GM21367 (cell line): Measurements from ENCODE around the gene SMYD3.
"Not testable (repeated sequence)": the region's sequence is repeated elsewhere in the genome, so short reads cannot be mapped to it uniquely, and the experiment has no call there.

ENCODE experiments used
- ATAC-seq: cut with Tn5 transposase; IDR thresholded peaks from one replicate; pipeline ENCODE4 v1.9.1; 2021; ENCODE audit not compliant: unreplicated experiment

The SMYD3 gene

GRCh38 chr1:245825128-245825901 is 681.8 kb downstream of the SMYD3 start:
- ATAC-seq: no peak

DNA sequence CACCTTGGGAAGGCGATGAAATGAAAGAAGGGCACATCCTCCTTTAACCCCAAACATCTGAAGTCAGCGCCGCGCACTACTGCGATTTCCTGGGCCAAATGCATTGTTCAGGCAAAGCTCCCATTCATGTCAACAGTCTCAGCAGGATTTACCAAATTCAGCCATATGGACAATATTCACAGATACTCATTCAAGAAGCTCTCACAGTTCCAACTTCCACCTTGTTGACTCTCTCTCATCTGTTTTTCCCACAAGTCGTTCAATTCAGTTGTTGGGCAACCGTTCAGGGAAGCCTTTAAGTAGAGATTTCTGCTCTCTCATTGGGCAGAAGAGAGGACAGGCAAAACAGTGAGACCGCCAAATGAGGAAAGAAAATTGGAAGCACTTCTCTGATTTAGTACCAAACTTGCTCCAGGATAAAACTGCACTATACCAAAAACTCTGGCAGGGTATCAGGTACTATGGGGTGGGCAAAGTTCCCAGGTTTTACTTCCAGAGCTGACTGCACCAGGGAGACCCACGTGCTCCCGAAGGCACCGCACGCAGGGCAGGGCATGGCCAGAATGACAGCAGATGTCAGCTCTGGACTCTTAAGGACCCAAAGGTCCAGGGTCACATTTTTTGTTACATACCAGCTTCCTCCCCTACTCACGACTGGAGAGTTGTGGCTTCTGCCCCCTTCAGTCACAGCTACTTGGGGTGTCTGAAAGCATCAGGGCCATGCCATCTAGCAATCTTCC is 683.5 kb downstream of the SMYD3 start:
- ATAC-seq: no peak

DNA sequence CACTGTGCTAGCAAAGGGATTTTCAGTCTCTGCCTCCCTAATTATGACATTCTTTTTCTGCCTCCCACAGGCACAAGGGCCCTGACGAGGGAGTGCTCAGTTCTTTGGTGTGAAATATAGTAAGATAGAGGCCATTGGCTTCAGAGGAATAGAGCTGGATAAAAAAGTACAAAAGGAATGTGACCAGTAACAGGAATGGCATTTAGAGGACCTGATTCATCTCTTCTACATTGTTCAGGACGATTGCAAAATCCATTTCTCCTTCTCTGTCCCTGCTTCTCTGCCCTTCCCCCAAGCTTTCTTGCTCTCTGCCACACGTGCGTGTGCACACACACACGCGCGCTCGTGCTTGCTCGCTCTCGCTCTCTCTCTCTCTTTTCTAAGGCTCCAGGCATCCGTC is 684.1 kb downstream of the SMYD3 start:
- ATAC-seq: no peak

- not testable (repeated sequence) for ATAC-seq
Measured at GRCh38 chr1:245818363-245818762, 688.7 kb downstream of the SMYD3 start.

- ATAC-seq: not testable (repeated sequence)
Measured at GRCh38 chr1:245816496-245816895, 690.6 kb downstream of the SMYD3 start.

DNA sequence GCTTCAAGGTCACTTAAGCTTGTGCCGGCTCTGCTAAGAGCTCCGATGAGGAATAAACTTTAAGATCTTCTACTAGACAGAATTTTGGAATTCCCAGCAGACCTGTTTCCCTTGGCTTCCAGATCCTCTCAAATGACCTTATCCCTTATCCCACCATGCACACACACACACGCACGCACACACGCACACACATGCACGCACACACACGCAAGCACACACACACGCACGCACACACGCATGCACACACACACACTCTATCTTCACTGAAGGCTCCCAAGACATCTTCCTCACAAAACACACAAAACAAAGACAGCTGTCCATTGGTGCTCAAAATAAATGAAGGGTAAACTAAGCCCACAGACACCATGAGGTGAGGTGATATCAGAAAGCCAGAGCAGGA is 692.4 kb downstream of the SMYD3 start:
- no peak for ATAC-seq

DNA sequence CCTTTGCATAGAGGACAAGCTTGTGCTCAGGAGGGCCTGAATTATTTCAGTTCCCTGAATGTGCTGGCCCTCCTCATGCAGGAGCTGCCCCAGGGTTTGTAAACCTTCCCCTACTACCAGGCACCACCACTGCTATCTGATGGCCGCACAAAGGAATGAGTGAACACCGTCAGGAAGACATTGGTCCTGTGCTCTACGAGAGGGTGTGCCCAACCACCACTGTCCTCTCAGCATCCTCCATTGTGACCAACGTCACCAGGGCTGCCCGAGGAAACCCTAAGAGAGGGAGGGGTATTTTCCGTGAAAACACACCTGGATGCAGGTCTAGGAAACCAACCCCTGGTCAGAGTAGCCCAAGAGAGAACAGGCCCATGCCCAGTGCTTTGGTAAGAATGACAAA is 694.8 kb downstream of the SMYD3 start:
- ATAC-seq: no peak

DNA sequence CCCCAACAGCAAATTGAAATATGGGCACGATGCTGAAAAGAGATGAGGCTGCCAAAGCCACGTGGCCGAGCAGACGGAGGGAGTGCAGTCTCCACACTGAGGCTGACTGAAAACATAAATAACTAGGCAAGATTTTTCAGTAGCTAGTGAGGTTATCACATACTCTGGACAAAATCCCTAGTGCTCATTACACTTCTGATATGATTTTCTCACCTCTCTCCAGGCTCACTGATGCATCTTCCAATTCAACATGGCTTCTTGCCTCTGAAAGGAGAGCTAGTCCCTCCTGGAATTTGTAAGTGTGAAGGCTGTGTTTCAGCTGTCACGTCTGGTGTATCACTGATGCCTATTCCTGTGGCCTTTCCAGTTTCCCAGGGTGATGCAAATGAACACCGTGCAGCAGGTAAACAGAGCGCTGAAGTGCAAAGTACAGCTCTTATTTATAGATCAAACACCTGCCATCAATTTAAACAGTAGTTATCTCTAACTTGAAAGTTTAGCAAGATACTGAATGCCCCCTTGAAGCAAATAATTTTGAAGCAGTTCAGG is 696.2 kb downstream of the SMYD3 start:
- no peak for ATAC-seq

- no peak for ATAC-seq
Measured at GRCh38 chr1:245810181-245810769, 696.8 kb downstream of the SMYD3 start.

DNA sequence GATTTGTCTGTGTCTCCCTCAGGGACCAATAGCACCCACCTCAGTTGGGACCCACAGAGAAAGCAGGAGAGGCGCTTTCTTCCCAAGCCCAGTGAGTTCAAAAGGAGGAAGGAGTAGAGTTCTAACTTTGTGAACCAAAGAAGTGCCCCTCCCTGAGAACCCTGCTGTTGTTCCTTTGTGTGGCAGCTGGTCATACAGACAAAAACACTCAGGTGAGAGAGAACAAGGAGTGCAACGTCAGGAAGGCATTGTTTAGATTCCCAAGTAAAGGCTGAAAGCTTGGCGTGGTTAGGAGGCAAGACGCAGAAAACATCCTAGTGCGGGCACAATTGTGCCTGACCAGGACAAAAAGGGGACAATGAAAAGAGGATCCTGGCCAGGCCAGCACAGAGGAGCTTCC is 697.7 kb downstream of the SMYD3 start:
- ATAC-seq: no peak

DNA sequence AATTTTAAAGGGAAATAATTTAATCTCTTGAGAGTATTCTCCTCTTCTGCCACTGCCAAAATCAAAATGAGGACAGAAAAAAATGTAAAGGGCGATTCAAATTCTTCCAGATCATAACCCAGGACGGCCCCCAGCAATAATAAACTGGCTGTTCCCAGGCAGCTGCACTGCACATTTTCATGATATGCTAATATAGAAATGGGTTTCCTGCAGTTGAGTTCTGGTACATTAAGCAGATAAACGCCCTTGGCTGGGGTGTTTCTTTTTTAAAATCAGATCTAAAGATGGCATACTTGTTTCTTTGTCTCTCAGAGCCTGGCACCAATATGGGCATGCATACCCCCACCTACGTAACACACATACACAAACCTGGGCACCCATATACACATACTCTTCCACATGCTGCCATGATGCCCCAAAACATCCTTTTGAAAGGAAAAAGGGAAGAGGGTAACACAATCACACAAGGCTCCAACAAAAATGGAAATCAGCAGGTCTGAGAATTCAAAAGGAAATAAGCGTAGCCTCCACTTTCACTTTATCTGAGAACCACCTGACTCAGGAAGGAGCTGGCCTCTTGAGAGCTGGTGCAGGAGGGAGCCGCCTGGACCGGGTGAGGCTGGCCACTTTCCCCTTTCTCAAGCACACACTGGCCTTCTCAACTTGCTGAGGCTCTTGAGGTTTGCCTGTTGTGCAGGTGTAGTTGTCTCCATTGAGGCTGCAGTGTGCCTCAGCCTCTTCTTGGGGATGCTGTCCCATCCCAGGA is 698.9 kb downstream of the SMYD3 start:
- peak; percentile 33 for ATAC-seq

DNA sequence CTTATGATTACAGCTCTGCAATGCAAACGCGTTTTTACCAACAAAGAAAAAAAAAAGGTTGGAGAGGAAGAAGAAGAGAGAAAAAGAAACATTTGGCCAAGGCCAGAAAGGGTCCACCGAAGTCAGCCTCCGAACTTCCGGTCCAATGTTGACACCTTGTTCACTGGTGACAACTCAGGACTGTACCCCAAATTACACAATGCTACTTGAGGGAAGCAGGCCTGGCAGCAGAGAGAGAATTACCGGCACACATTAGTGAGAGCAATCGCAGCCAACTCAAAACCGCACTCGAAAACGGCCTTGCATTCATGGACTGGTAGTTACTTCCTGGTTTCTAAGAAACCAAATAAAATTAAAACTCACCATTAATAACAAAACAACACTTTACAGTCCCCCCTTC is 699.8 kb downstream of the SMYD3 start:
- peak; percentile 84 for ATAC-seq

DNA sequence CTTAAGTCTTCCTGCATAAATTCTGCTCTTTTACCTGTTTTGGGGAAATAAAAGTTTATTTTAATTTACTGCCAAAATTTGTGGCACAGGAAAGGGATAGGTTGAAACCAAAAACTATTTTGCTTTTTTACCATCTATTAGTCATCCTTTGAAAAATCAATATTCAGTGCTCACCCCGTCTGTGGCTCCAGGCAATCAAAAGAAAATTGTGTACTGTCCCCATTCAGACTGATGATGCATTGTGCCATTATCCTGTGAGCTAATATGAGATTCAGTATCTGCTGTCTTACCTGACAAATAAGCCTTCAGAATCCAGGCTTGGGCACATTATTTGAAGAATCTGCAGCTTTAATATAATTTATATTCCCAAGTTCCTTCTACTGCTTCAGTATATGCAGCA is 701.5 kb downstream of the SMYD3 start:
- ATAC-seq: no peak

DNA sequence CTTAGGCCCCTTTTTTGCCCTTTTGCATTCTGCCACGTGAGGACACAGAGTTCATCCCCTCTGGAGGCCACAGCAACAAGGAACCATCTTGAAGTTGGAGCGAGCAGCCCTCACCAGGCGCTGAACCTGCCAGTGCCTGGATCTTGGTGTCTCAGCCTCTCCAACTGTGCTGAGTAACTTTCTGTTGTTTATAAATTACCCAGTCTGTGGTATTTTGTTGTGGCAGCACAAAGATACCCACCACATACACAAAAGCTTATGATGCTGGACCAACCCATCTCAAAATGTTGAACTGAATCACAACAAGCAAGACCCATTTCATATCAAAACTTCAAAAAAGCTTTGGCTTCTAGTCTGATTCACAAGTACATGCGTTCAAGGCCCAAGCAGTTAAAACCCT is 702.4 kb downstream of the SMYD3 start:
- ATAC-seq: no peak

- no peak for ATAC-seq
Measured at GRCh38 chr1:245803666-245804037, 703.4 kb downstream of the SMYD3 start.

- no peak for ATAC-seq
Measured at GRCh38 chr1:245802941-245803665, 704.0 kb downstream of the SMYD3 start.

DNA sequence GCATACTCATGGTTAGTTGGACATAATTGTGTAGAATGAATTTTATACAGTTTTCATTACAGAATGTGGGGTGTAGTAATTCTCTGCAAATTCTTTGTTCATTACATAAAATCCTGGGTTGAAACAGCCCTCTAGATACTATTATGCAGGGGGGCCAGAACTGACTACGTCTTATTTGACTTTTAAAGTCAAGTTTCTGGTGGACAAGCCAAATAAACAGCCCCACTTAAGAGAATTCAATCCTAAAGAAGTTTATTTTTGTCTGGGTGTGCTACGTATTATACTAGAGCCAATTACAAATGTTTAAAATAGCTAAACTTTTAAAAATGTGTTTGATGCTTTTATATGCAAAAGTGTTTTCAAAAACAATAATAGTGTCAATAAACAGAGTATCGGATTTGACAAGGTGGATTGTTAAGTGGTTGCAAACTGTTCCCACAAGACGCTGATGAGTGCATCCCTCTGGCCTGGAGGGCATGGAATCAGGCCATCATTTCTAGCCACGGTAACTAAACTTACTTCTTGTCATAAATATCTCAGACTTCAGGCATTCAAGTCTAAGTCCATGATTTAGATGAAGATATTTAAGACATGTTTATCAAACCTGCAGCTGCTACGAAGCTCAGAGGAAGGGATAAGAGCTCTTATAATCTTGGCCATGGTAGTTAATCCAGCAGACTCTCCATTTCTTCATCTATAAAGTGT is 706.0 kb downstream of the SMYD3 start:
- no peak for ATAC-seq

DNA sequence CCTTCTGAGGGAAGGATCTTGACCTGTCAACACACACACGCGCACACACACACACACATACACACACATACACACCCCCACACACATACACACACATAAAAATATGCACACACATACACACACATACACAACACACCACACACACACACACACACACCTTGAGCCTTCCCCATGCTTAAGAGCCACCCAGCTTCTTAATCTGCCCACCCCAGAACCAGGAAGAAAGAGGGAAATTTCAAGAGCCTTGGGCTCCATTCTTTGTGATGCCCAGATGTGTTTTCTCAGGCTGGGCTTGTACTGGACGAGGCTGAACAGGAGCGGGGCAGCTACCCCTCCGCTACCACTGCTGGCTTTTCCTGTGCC is 708.7 kb downstream of the SMYD3 start:
- no peak for ATAC-seq

- ATAC-seq: no peak
Measured at GRCh38 chr1:245797592-245798348, 709.3 kb downstream of the SMYD3 start.
